Measurements from ENCODE around the gene IPO13. TPM values are rescaled to one million over a fixed set of nuclear protein-coding genes. Genes with fewer than 3 reads are reported as not detected.

Gene IPO13, protein sequence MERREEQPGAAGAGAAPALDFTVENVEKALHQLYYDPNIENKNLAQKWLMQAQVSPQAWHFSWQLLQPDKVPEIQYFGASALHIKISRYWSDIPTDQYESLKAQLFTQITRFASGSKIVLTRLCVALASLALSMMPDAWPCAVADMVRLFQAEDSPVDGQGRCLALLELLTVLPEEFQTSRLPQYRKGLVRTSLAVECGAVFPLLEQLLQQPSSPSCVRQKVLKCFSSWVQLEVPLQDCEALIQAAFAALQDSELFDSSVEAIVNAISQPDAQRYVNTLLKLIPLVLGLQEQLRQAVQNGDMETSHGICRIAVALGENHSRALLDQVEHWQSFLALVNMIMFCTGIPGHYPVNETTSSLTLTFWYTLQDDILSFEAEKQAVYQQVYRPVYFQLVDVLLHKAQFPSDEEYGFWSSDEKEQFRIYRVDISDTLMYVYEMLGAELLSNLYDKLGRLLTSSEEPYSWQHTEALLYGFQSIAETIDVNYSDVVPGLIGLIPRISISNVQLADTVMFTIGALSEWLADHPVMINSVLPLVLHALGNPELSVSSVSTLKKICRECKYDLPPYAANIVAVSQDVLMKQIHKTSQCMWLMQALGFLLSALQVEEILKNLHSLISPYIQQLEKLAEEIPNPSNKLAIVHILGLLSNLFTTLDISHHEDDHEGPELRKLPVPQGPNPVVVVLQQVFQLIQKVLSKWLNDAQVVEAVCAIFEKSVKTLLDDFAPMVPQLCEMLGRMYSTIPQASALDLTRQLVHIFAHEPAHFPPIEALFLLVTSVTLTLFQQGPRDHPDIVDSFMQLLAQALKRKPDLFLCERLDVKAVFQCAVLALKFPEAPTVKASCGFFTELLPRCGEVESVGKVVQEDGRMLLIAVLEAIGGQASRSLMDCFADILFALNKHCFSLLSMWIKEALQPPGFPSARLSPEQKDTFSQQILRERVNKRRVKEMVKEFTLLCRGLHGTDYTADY
- polyA plus RNA-seq: 26.1 TPM
- long read RNA-seq, donor 1, partial matches to known transcripts: 0 of 2 reads
- long read RNA-seq, donor 1, other reads (novel, unspliced or antisense): 0 of 2 reads
- long read RNA-seq, donor 2, partial matches to known transcripts: 0 of 4 reads
- long read RNA-seq, donor 2, other reads (novel, unspliced or antisense): 0 of 4 reads
- long read RNA-seq, donor 3: 0 reads
- long read RNA-seq, donor 4, partial matches to known transcripts: 0 of 1 reads
- long read RNA-seq, donor 4, other reads (novel, unspliced or antisense): 0 of 1 reads
- long read RNA-seq, donor 5, partial matches to known transcripts: 0 of 3 reads
- long read RNA-seq, donor 5, other reads (novel, unspliced or antisense): 0 of 3 reads
- long read RNA-seq, donor 6, partial matches to known transcripts: 12 of 16 reads
- long read RNA-seq, donor 6, other reads (novel, unspliced or antisense): 0 of 16 reads
- long read RNA-seq, donor 7: 0 reads
- long read RNA-seq, donor 8, transcript IPO13-202 (20 exons, 3,894 nt): major isoform, 5 of 12 reads
- long read RNA-seq, donor 8, partial matches to known transcripts: 6 of 12 reads
- long read RNA-seq, donor 8, other reads (novel, unspliced or antisense): 0 of 12 reads
- long read RNA-seq, donor 9, partial matches to known transcripts: 0 of 6 reads
- long read RNA-seq, donor 9, other reads (novel, unspliced or antisense): 0 of 6 reads
- long read RNA-seq, donor 10, partial matches to known transcripts: 7 of 12 reads
- long read RNA-seq, donor 10, other reads (novel, unspliced or antisense): 0 of 12 reads
- long read RNA-seq, donor 11: 0 reads

- H3K36me3 ChIP-seq (ENCODE audit: control insufficient read depth, insufficient read depth, low read length): peaks cover 14% of the 10 kb centered on the region
- H3K4me3 ChIP-seq (ENCODE audit: low read length): peak within 1 kb of the TSS; percentile 80
- H3K27me3 ChIP-seq (ENCODE audit: control insufficient read depth, insufficient read depth, low read length): no peaks in the 10 kb centered on the region
- peaks cover 17% of the 10 kb centered on the region for H3K4me1 ChIP-seq (ENCODE audit: control insufficient read depth, insufficient read depth, low read length)
- no CpG with 5 or more reads among the region's 74 CpGs for WGBS (ENCODE audit: insufficient coverage, low lambda C conversion rate)
- peak within 1 kb of the TSS; percentile 88 for H3K27ac ChIP-seq (ENCODE audit: low read length)
- H3K9me3 ChIP-seq (ENCODE audit: control insufficient read depth, low read depth, low read length): no peaks in the 10 kb centered on the region
- DNase-seq: peak; percentile 98
Measured at GRCh38 chr1:43946236-43947060, at the start of gene IPO13. Gene IPO13 (plus strand): TSS chr1:43946950. CDS start chr1:43947601, 651 bp downstream.

DNA sequence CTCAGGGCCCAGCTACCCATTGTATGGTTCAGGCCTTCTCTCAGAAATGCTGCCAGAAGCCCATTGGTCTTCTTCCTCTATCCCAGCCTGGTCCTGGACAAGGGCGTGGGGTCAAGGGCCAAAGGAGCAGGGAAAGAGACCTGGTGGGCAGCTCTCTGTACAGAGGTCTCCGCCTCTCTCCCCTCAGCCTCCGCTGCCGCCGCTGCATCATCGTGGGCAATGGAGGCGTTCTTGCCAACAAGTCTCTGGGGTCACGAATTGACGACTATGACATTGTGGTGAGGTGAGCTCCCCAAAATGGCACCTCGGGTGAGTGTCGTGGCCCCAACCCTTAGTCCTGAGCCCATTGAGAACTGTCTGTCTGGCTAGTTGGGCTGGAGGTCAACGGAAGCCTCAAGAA lies 47.8 kb upstream of the IPO13 start:
- Histone ChIP-seq H3K4me1 (ENCODE audit: control insufficient read depth, insufficient read depth, low read length) (no peaks in the 10 kb centered on the region), H3K4me3 (ENCODE audit: low read length) (no peak overlapping the region), H3K36me3 (ENCODE audit: control insufficient read depth, insufficient read depth, low read length) (peaks cover 10% of the 10 kb centered on the region), H3K9me3 (ENCODE audit: control insufficient read depth, low read depth, low read length) (peaks cover 2% of the 10 kb centered on the region), H3K27me3 (ENCODE audit: control insufficient read depth, insufficient read depth, low read length) (no peaks in the 10 kb centered on the region), H3K27ac (ENCODE audit: low read length) (no peak overlapping the region)
- WGBS (ENCODE audit: insufficient coverage, low lambda C conversion rate): no CpG with 5 or more reads among the region's 12 CpGs
- DNase-seq: no peak

DNA sequence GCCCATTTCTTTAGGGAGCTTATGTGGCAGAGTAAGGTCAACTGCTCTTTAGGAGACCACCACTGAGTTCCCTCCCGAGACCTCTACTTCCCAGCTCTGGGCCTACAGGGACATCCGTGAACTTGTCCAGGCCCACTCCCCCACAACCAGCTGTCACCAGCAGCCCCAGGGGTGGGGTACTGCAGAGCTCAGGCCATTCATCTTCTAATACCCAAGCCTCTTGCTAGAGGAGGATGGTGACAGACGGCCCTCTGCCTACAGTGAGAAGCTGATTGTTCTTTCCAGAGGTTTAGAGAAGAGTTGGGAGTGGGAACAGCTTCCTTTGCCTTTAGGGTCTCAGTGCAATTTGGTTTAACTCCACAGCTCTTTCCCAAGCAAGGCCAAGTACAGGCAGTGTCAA lies 46.4 kb upstream of the IPO13 start:
- no CpG with 5 or more reads among the region's 3 CpGs for WGBS (ENCODE audit: insufficient coverage, low lambda C conversion rate)
- no peak overlapping the region for H3K4me3 ChIP-seq (ENCODE audit: low read length)
- H3K9me3 ChIP-seq (ENCODE audit: control insufficient read depth, low read depth, low read length): peaks cover 2% of the 10 kb centered on the region
- no peak for DNase-seq
- peaks cover 10% of the 10 kb centered on the region for H3K36me3 ChIP-seq (ENCODE audit: control insufficient read depth, insufficient read depth, low read length)
- no peak overlapping the region for H3K27ac ChIP-seq (ENCODE audit: low read length)
- no peaks in the 10 kb centered on the region for H3K27me3 ChIP-seq (ENCODE audit: control insufficient read depth, insufficient read depth, low read length)
- H3K4me1 ChIP-seq (ENCODE audit: control insufficient read depth, insufficient read depth, low read length): no peaks in the 10 kb centered on the region

GRCh38 chr1:43901196-43901961 lies 45.4 kb upstream of the IPO13 start:
- Histone ChIP-seq H3K9me3 (ENCODE audit: control insufficient read depth, low read depth, low read length) (peaks cover 2% of the 10 kb centered on the region), H3K36me3 (ENCODE audit: control insufficient read depth, insufficient read depth, low read length) (peaks cover 10% of the 10 kb centered on the region), H3K27ac (ENCODE audit: low read length) (no peak overlapping the region), H3K4me1 (ENCODE audit: control insufficient read depth, insufficient read depth, low read length) (no peaks in the 10 kb centered on the region), H3K27me3 (ENCODE audit: control insufficient read depth, insufficient read depth, low read length) (no peaks in the 10 kb centered on the region), H3K4me3 (ENCODE audit: low read length) (no peak overlapping the region)
- no peak for DNase-seq
- no CpG with 5 or more reads among the region's 7 CpGs for WGBS (ENCODE audit: insufficient coverage, low lambda C conversion rate)

GRCh38 chr1:43902058-43902831 lies 44.5 kb upstream of the IPO13 start:
- H3K9me3 ChIP-seq (ENCODE audit: control insufficient read depth, low read depth, low read length): peaks cover 2% of the 10 kb centered on the region
- no peaks in the 10 kb centered on the region for H3K27me3 ChIP-seq (ENCODE audit: control insufficient read depth, insufficient read depth, low read length)
- no peak overlapping the region for H3K4me3 ChIP-seq (ENCODE audit: low read length)
- no peak overlapping the region for H3K27ac ChIP-seq (ENCODE audit: low read length)
- no peaks in the 10 kb centered on the region for H3K4me1 ChIP-seq (ENCODE audit: control insufficient read depth, insufficient read depth, low read length)
- peaks cover 10% of the 10 kb centered on the region for H3K36me3 ChIP-seq (ENCODE audit: control insufficient read depth, insufficient read depth, low read length)
- DNase-seq: no peak
- no CpG with 5 or more reads among the region's 4 CpGs for WGBS (ENCODE audit: insufficient coverage, low lambda C conversion rate)

DNA sequence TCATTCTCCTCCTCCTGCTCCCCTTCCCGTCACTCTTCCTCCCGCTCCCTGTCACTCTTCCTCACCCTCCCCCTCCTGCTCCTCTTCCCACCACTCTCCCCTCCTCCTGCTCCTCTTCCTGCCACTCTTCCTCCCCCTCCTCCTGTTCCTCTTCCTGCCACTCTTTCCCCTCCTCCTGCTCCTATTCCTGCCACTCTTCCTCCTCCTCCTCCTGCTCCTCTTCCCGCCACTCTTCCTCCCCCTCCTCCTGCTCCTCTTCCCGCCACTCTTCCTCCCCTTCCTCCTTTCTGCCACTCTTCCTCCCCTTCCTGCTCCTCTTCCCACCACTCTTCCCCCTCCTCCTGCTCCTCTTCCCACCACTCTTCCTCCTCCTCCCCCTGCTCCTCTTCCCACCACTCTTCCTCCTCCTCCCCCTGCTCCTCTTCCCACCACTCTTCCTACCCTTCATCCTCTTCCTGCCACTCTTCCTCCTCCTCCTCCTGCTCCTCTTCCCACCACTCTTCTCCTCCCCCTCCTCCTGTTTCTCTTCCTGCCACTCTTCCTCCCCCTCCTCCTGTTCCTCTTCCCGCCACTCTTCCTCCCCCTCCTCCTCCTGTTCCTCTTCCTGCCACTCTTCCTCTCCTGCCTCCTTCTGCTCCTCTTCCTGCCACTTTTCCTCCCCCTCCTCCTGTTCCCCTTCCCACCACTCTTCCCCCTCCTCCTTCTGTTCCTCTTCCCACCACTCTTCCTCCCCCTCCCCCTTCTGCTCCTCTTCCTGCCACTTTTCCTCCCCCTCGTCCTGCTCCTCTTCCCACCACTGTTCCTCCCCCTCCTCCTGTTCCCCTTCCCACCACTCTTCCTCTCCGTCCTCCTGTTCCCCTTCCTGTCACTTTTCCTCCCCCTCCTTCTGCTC lies 41.8 kb upstream of the IPO13 start:
- no peaks in the 10 kb centered on the region for H3K9me3 ChIP-seq (ENCODE audit: control insufficient read depth, low read depth, low read length)
- no peak overlapping the region for H3K27ac ChIP-seq (ENCODE audit: low read length)
- WGBS (ENCODE audit: insufficient coverage, low lambda C conversion rate): 64% methylated on average over 5 of the region's 7 CpGs
- DNase-seq: no peak
- H3K4me1 ChIP-seq (ENCODE audit: control insufficient read depth, insufficient read depth, low read length): no peaks in the 10 kb centered on the region
- H3K27me3 ChIP-seq (ENCODE audit: control insufficient read depth, insufficient read depth, low read length): no peaks in the 10 kb centered on the region
- peaks cover 3% of the 10 kb centered on the region for H3K36me3 ChIP-seq (ENCODE audit: control insufficient read depth, insufficient read depth, low read length)
- H3K4me3 ChIP-seq (ENCODE audit: low read length): no peak overlapping the region

- H3K36me3 ChIP-seq (ENCODE audit: control insufficient read depth, insufficient read depth, low read length): no peaks in the 10 kb centered on the region
- no peak overlapping the region for H3K27ac ChIP-seq (ENCODE audit: low read length)
- no peaks in the 10 kb centered on the region for H3K27me3 ChIP-seq (ENCODE audit: control insufficient read depth, insufficient read depth, low read length)
- no peaks in the 10 kb centered on the region for H3K9me3 ChIP-seq (ENCODE audit: control insufficient read depth, low read depth, low read length)
- H3K4me1 ChIP-seq (ENCODE audit: control insufficient read depth, insufficient read depth, low read length): no peaks in the 10 kb centered on the region
- H3K4me3 ChIP-seq (ENCODE audit: low read length): no peak overlapping the region
- 100% methylated on average over 1 of the region's 2 CpGs for WGBS (ENCODE audit: insufficient coverage, low lambda C conversion rate)
- DNase-seq: no peak
Measured at GRCh38 chr1:43908226-43908625, 38.5 kb upstream of the IPO13 start.

Data from large intestine (tissue), 12 donors.